Ascending aorta (tissue), 2 donors: ENCODE data around the gene MAP2K6. TPM values are rescaled to one million over a fixed set of nuclear protein-coding genes. Genes with fewer than 3 reads are reported as not detected.
"Not testable (repeated sequence)": the region's sequence is repeated elsewhere in the genome, so short reads cannot be mapped to it uniquely, and the experiment has no call there.

Experiments
- DNase-seq, 2 donors: peaks; one replicate each; pipeline ENCODE4 v3.0.0-alpha.2; 2019; ENCODE audit warnings: low spot score in 2 of 2
- H3K27ac ChIP-seq, 2 donors: fragments of 200-600 bp; sonication (generic); one replicate each; pipeline ENCODE4 v1.5.1; 2016 to 2017; ENCODE audit warnings: mild to moderate bottlenecking in 1 of 2
- H3K27me3 ChIP-seq: fragments of 200-600 bp; sonication (generic); one replicate; pipeline ENCODE4 v1.5.1; 2017
- H3K36me3 ChIP-seq, 2 donors: fragments of 200-600 bp; sonication (generic); one replicate each; pipeline ENCODE4 v1.5.1; 2016
- H3K4me1 ChIP-seq, 2 donors: fragments of 200-600 bp; sonication (generic); one replicate each; pipeline ENCODE4 v1.5.1; 2016 to 2017; ENCODE audit warnings: mild to moderate bottlenecking in 1 of 2
- H3K4me3 ChIP-seq, 2 donors: fragments of 200-600 bp; sonication (generic); one replicate each; pipeline ENCODE4 v1.5.1; 2016 to 2017; ENCODE audit warnings: mild to moderate bottlenecking in 1 of 2
- H3K9me3 ChIP-seq, 2 donors: fragments of 200-600 bp; sonication (generic); one replicate each; pipeline ENCODE4 v1.5.1; 2016
- CTCF ChIP-seq, 3 experiments: fragments of 200-600 bp in 2 of 3; fragments of 450-650 bp in 1 of 3; sonication (generic) in 2 of 3; IDR thresholded peaks; one replicate each; pipeline ENCODE4 v1.5.1; 2016 to 2019; ENCODE audit warnings: antibody characterized with exemption in 3 of 3, mild to moderate bottlenecking in 1 of 3, moderate library complexity in 1 of 3
- intact Hi-C: fragments of 100-400 bp; cut with DNase I; formaldehyde crosslinking; loops from one replicate; pipeline ENCODE4 v1.15.1; 2023
- total RNA-seq: library from RNA; depleted of rRNA; stranded (reverse); fragments of >200 nt; gene quantifications from one replicate; pipeline ENCODE4 v1.1.0, GENCODE V29; 2016

The MAP2K6 gene
- total RNA-seq, 1 donor from 2014 or later = 6.7 TPM

- Histone ChIP-seq H3K27me3 (no peaks in the 10 kb centered on the region), H3K4me1 (no peaks in the 10 kb centered on the region), H3K4me3 (no peak overlapping the region), H3K36me3 (no peaks in the 10 kb centered on the region), H3K9me3 (no peaks in the 10 kb centered on the region), H3K27ac (no peak overlapping the region)
- TF ChIP-seq CTCF (IDR thresholded peaks at IDR 0.05) = no peak
- intact Hi-C loops = no loop called here
- no peak for DNase-seq
Observed at GRCh38 chr17:69477204-69477902, 62.9 kb downstream of the MAP2K6 start.

GRCh38 chr17:69477903-69478266 is 63.4 kb downstream of the MAP2K6 start:
- intact Hi-C loops = no loop called here
- no peak for TF ChIP-seq CTCF (IDR thresholded peaks at IDR 0.05)
- no peaks in the 10 kb centered on the region for H3K4me1 ChIP-seq
- no peaks in the 10 kb centered on the region for H3K36me3 ChIP-seq
- no peak overlapping the region for H3K27ac ChIP-seq
- no peak for DNase-seq
- H3K27me3 ChIP-seq = no peaks in the 10 kb centered on the region
- H3K4me3 ChIP-seq = no peak overlapping the region
- no peaks in the 10 kb centered on the region for H3K9me3 ChIP-seq

GRCh38 chr17:69478916-69479315 is 64.4 kb downstream of the MAP2K6 start:
- Histone ChIP-seq H3K9me3 (no peaks in the 10 kb centered on the region), H3K27me3 (no peaks in the 10 kb centered on the region), H3K27ac (no peak overlapping the region), H3K36me3 (no peaks in the 10 kb centered on the region), H3K4me1 (no peaks in the 10 kb centered on the region), H3K4me3 (no peak overlapping the region)
- no peak for TF ChIP-seq CTCF (IDR thresholded peaks at IDR 0.05)
- intact Hi-C loops = no loop called here
- no peak for DNase-seq

GRCh38 chr17:69479756-69480155 is 65.3 kb downstream of the MAP2K6 start:
- H3K27me3 ChIP-seq, H3K4me3 ChIP-seq, H3K9me3 ChIP-seq, H3K36me3 ChIP-seq, H3K4me1 ChIP-seq, H3K27ac ChIP-seq, intact Hi-C loops, DNase-seq: not testable (repeated sequence)

GRCh38 chr17:69480245-69480644 is 65.7 kb downstream of the MAP2K6 start:
- no peaks in the 10 kb centered on the region for H3K4me1 ChIP-seq
- intact Hi-C loops = no loop called here
- TF ChIP-seq CTCF (IDR thresholded peaks at IDR 0.05) = no peak
- H3K4me3 ChIP-seq = no peak overlapping the region
- H3K36me3 ChIP-seq = no peaks in the 10 kb centered on the region
- no peak overlapping the region for H3K27ac ChIP-seq
- no peaks in the 10 kb centered on the region for H3K27me3 ChIP-seq
- H3K9me3 ChIP-seq = no peaks in the 10 kb centered on the region
- no peak for DNase-seq

- no peaks in the 10 kb centered on the region for H3K4me1 ChIP-seq
- intact Hi-C loops = no loop called here
- no peaks in the 10 kb centered on the region for H3K9me3 ChIP-seq
- no peak overlapping the region for H3K4me3 ChIP-seq
- H3K27ac ChIP-seq = peak overlapping the region; percentile 8 to 47
- H3K36me3 ChIP-seq = no peaks in the 10 kb centered on the region
- no peaks in the 10 kb centered on the region for H3K27me3 ChIP-seq
- TF ChIP-seq CTCF (IDR thresholded peaks at IDR 0.05) = no peak
- no peak for DNase-seq
Observed at GRCh38 chr17:69485251-69485661, 70.8 kb downstream of the MAP2K6 start.
